ENCODE data around the gene CBFA2T2.
"Not testable (repeated sequence)": the region's sequence is repeated elsewhere in the genome, so short reads cannot be mapped to it uniquely, and the experiment has no call there.

The CBFA2T2 gene

GRCh38 chr20:33490023-33490933 is at the start of gene CBFA2T2:
Gene CBFA2T2, plus strand, starts transcription at chr20:33490096. Its CDS starts 172 bp downstream, at chr20:33490268.
- no peak for DNase-seq (ENCODE audit: low read depth in 2 of 2)

GRCh38 chr20:33440562-33440961 is 49.3 kb upstream of the CBFA2T2 start:
- DNase-seq (ENCODE audit: low read depth in 2 of 2), result not testable (repeated sequence)

GRCh38 chr20:33441142-33441955 is 48.5 kb upstream of the CBFA2T2 start:
- no peak for DNase-seq (ENCODE audit: low read depth in 2 of 2)

- no peak for DNase-seq (ENCODE audit: low read depth in 2 of 2)
These were observed 47.5 kb upstream of the CBFA2T2 start for GRCh38 chr20:33442136-33443005.

- no peak for DNase-seq (ENCODE audit: low read depth in 2 of 2)
These were observed 46.8 kb upstream of the CBFA2T2 start for GRCh38 chr20:33443006-33443511.

- DNase-seq (ENCODE audit: low read depth in 2 of 2), result peak; percentile 80 to 87
These were observed 46.2 kb upstream of the CBFA2T2 start, which contains the start of gene SNTA1 for GRCh38 chr20:33443512-33444239. Gene SNTA1, minus strand, starts transcription at chr20:33443763. Its CDS starts 143 bp downstream, at chr20:33443620.

GRCh38 chr20:33444797-33445560 is 44.9 kb upstream of the CBFA2T2 start:
- DNase-seq (ENCODE audit: low read depth in 2 of 2), result no peak

- DNase-seq (ENCODE audit: low read depth in 2 of 2), result no peak
These were observed 43.8 kb upstream of the CBFA2T2 start for GRCh38 chr20:33445881-33446625.

- no peak for DNase-seq (ENCODE audit: low read depth in 2 of 2)
These were observed 39.0 kb upstream of the CBFA2T2 start for GRCh38 chr20:33450867-33451266.

- peak; percentile 60 to 65 for DNase-seq (ENCODE audit: low read depth in 2 of 2)
These were observed 32.8 kb upstream of the CBFA2T2 start for GRCh38 chr20:33456916-33457642.

- no peak for DNase-seq (ENCODE audit: low read depth in 2 of 2)
These were observed 30.3 kb upstream of the CBFA2T2 start for GRCh38 chr20:33459599-33459998.

GRCh38 chr20:33460711-33461110 is 29.2 kb upstream of the CBFA2T2 start:
- no peak for DNase-seq (ENCODE audit: low read depth in 2 of 2)

GRCh38 chr20:33463332-33464101 is 26.4 kb upstream of the CBFA2T2 start:
- no peak for DNase-seq (ENCODE audit: low read depth in 2 of 2)

GRCh38 chr20:33464759-33465158 is 25.1 kb upstream of the CBFA2T2 start:
- DNase-seq (ENCODE audit: low read depth in 2 of 2), result not testable (repeated sequence)

- DNase-seq (ENCODE audit: low read depth in 2 of 2), result no peak
These were observed 24.2 kb upstream of the CBFA2T2 start for GRCh38 chr20:33465481-33466302.

GRCh38 chr20:33466303-33466646 is 23.6 kb upstream of the CBFA2T2 start:
- no peak for DNase-seq (ENCODE audit: low read depth in 2 of 2)

- DNase-seq (ENCODE audit: low read depth in 2 of 2), result no peak
These were observed 19.4 kb upstream of the CBFA2T2 start for GRCh38 chr20:33470457-33470856.

All from stimulated activated CD8-positive, alpha-beta memory T cell treated with anti-CD3 and anti-CD28 coated beads, Interleukin-15, amount 100 ng/mL, for 48 hours (primary cell).